Tibial nerve (tissue), 4 donors: ENCODE results near the gene ASB13.

Source experiments
- CTCF ChIP-seq, 5 experiments: fragments of 200-600 bp in 3 of 5; fragments of 450-650 bp in 2 of 5; sonication (generic) in 3 of 5; IDR thresholded peaks; one replicate each; pipeline ENCODE4 v1.5.1; 2016 to 2019; ENCODE audit warnings: antibody characterized with exemption in 5 of 5, mild to moderate bottlenecking in 3 of 5, moderate library complexity in 2 of 5
- EP300 ChIP-seq, 2 donors: sonication (generic); formaldehyde crosslinking; IDR thresholded peaks; one replicate each; pipeline ENCODE4 v1.6.1; 2017; ENCODE audit warnings: antibody characterized with exemption in 2 of 2, mild to moderate bottlenecking in 1 of 2
- POLR2A ChIP-seq, 2 donors: fragments of 450-650 bp; IDR thresholded peaks; one replicate each; pipeline ENCODE4 v1.6.1; 2017; ENCODE audit warnings: antibody characterized with exemption in 2 of 2, mild to moderate bottlenecking in 2 of 2, moderate library complexity in 2 of 2

GRCh38 chr10:5666008-5666840, at the start of gene ASB13:
- TF ChIP-seq EP300 (IDR thresholded peaks at IDR 0.05) (peak in 1 of 2 donors; percentile 28), CTCF (IDR thresholded peaks at IDR 0.05) (no peak), POLR2A (IDR thresholded peaks at IDR 0.05) (peak; percentile 26 to 60)
